K562 (cell line): ENCODE measurements around the gene SP6. TPM values are rescaled to one million over a fixed set of nuclear protein-coding genes. Genes with fewer than 3 reads are reported as not detected.

Source experiments
- ARID2 ChIP-seq: fragments of 450-650 bp; IDR thresholded peaks from 2 replicates; pipeline ENCODE4 v1.6.1; 2017; ENCODE audit warnings: antibody characterized with exemption, mild to moderate bottlenecking
- DMBX1 ChIP-seq: fragments of 250-450 bp; sonication (Bioruptor Pico); IDR thresholded peaks from 2 replicates; pipeline ENCODE4 v1.8.0; 2022; ENCODE audit warnings: inconsistent platforms, mild to moderate bottlenecking, moderate library complexity, borderline replicate concordance
- FOS ChIP-seq: IDR thresholded peaks from 3 replicates; pipeline ENCODE4 v1.6.1; 2011; ENCODE audit not compliant: insufficient read length; ENCODE audit errors: extremely low read depth
- FOXM1 ChIP-seq, 2 experiments: fragments of 450-650 bp in 1 of 2; sonication (generic) in 1 of 2; formaldehyde crosslinking in 1 of 2; IDR thresholded peaks; 2 replicates each; pipeline versions ENCODE4 v1.6.1 to v1.9.0; 2017 to 2022; ENCODE audit warnings: low read depth in 2 of 2, mild to moderate bottlenecking in 2 of 2, missing genetic modification reagents in 1 of 2, moderate library complexity in 1 of 2
- NCOA6 ChIP-seq: fragments of 450-650 bp; IDR thresholded peaks from 2 replicates; pipeline ENCODE4 v1.6.1; 2017; ENCODE audit warnings: mild to moderate bottlenecking
- PHF21A ChIP-seq: fragments of 450-650 bp; IDR thresholded peaks from 2 replicates; pipeline ENCODE4 v1.6.1; 2017; ENCODE audit warnings: low read depth, borderline replicate concordance
- PTRF ChIP-seq: fragments of 450-650 bp; IDR thresholded peaks from 2 replicates; pipeline ENCODE4 v1.6.1; 2016; ENCODE audit warnings: mild to moderate bottlenecking, missing genetic modification characterization, missing compliant biosample characterization
- RBBP5 ChIP-seq: fragments of 200-600 bp; sonication (generic); IDR thresholded peaks from 2 replicates; pipeline ENCODE4 v1.6.1; 2012; ENCODE audit warnings: borderline replicate concordance, mild to moderate bottlenecking, low read length, control low read depth, inconsistent platforms; ENCODE audit not compliant: insufficient read depth, poor library complexity, severe bottlenecking
- STAT5B ChIP-seq: fragments of 250-450 bp; sonication (Bioruptor Pico); IDR thresholded peaks from 2 replicates; pipeline ENCODE4 v1.8.0; 2021; ENCODE audit warnings: mild to moderate bottlenecking, inconsistent platforms
- TRIM24 ChIP-seq, 2 experiments: fragments of 450-650 bp; IDR thresholded peaks; 2 replicates each; pipeline ENCODE4 v1.6.1; 2016
- ZBTB17 ChIP-seq: fragments of 450-650 bp; formaldehyde crosslinking; IDR thresholded peaks from 2 replicates; pipeline ENCODE4 v1.4.0; 2020; ENCODE audit warnings: mild to moderate bottlenecking
- ZNF140 ChIP-seq: fragments of 250-450 bp; sonication (Bioruptor Pico); IDR thresholded peaks from 2 replicates; pipeline ENCODE4 v1.8.0; 2021; ENCODE audit warnings: moderate library complexity, mild to moderate bottlenecking, inconsistent platforms
- ZNF184 ChIP-seq: sonication (generic); formaldehyde crosslinking; IDR thresholded peaks from 2 replicates; pipeline ENCODE4 v1.5.0; 2020; ENCODE audit warnings: missing genetic modification reagents
- ZNF316 ChIP-seq: fragments of 450-650 bp; IDR thresholded peaks from 2 replicates; pipeline ENCODE4 v1.6.1; 2016
- ZNF384 ChIP-seq: IDR thresholded peaks from 2 replicates; pipeline ENCODE4 v1.6.1; 2012; ENCODE audit warnings: low read depth, low read length, improper control_type of control experiment
- polyA plus RNA-seq, 8 experiments: library from polyadenylated mRNA; depleted of rRNA in 4 of 8; stranded (reverse) in 5 of 8; unstranded in 3 of 8; fragments of >200 nt; fragmentation: Nextera tagmentation in 2 of 8; fragmentation: Illumina TruSeq in 1 of 8; extraction: Ambion mirVana in 2 of 8; extraction: Trizol in 1 of 8; gene quantifications; 2 replicates each; pipeline versions ENCODE4 v1.2.1 to v1.2.3, GENCODE V29; 2011 to 2014; ENCODE audit warnings: inconsistent platforms in 1 of 8, missing spikeins in 1 of 8
- total RNA-seq, 7 experiments: library from RNA; depleted of rRNA in 6 of 7; stranded (reverse); fragments of >200 nt in 6 of 7; fragmentation: Illumina TruSeq in 2 of 7; extraction: Trizol in 2 of 7; gene quantifications; 2 replicates each; pipeline versions ENCODE4 v1.2.1 to v1.2.3, GENCODE V29; 2011 to 2021; ENCODE audit warnings: low replicate concordance in 1 of 7
- TF ChIP-seq, protein P1 (sequence below): sonication (generic); formaldehyde crosslinking; IDR thresholded peaks from 2 replicates; pipeline ENCODE4 v1.8.0; 2022; ENCODE audit warnings: missing genetic modification reagents, mild to moderate bottlenecking, borderline replicate concordance
- TF ChIP-seq, protein P2 (sequence below): sonication (generic); formaldehyde crosslinking; IDR thresholded peaks from 2 replicates; pipeline ENCODE4 v1.8.1; 2023; ENCODE audit warnings: mild to moderate bottlenecking, missing genetic modification reagents

The SP6 gene
- total and polyA plus RNA-seq, 9 of the 15 experiments (the other 6 are each of a cell fraction or from before 2014, with no cell fraction given), result 0.11 to 7.9 (median 2.2) TPM

DNA sequence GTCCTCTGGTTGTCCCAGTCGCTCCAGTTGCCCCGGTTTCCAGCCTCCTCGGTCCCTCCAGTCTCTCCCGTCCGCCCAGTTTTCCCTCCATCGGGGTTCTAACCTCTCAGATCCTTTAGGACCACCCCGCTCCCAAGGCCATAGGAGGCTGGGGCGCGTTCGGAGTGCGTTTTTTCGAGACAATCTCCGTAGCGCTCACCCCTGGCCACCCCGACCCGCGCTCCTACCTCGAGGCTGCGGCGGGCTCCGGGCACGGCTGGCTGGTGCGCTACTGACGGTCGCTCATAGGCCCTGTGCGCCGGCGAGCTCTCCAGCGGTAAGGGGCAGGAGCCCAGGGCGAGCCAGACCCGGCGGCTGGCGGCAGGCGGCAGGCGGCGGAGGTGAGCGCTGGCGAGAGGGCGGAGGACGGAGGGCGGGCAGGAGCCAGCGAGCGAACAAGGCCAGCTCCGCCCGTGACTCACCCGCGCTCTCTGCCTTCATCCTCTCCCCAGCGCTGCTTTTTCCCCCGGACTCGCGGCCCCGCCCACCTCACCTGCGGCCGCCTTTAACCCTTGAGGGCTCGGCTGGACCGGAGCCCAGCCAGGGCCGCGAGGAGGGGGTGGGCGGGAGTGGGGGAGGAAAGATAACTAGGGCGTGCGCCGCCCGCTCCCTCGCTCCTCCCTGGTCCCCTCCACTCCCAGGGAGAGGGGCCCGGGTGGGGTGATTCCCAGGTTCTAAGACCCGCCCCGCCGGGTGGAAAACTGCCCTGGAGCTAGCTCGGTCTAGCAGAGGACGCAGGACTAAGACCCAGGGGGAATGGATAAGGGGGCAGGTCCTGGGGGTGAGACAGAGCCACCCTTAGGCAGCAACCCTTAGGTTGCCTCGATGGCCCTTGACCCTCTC lies at the start of gene SP6 (continued):
- TF ChIP-seq, protein P1, sequence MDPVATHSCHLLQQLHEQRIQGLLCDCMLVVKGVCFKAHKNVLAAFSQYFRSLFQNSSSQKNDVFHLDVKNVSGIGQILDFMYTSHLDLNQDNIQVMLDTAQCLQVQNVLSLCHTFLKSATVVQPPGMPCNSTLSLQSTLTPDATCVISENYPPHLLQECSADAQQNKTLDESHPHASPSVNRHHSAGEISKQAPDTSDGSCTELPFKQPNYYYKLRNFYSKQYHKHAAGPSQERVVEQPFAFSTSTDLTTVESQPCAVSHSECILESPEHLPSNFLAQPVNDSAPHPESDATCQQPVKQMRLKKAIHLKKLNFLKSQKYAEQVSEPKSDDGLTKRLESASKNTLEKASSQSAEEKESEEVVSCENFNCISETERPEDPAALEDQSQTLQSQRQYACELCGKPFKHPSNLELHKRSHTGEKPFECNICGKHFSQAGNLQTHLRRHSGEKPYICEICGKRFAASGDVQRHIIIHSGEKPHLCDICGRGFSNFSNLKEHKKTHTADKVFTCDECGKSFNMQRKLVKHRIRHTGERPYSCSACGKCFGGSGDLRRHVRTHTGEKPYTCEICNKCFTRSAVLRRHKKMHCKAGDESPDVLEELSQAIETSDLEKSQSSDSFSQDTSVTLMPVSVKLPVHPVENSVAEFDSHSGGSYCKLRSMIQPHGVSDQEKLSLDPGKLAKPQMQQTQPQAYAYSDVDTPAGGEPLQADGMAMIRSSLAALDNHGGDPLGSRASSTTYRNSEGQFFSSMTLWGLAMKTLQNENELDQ (CRISPR knock-in tag), result no peak
- TF ChIP-seq PTRF (tag), result no peak
- TF ChIP-seq STAT5B (CRISPR knock-in tag), result no peak
- TF ChIP-seq ZNF184 (CRISPR knock-in tag), result no peak
- TF ChIP-seq NCOA6, result no peak
- TF ChIP-seq FOXM1 (IDR thresholded peaks at IDR 0.05; ENCODE audit: low read depth), result no peak
- TF ChIP-seq FOXM1 (CRISPR knock-in tag; IDR thresholded peaks at IDR 0.05; ENCODE audit: low read depth), result no peak
- no peak for TF ChIP-seq ARID2
- TF ChIP-seq ZNF384, result no peak
- TF ChIP-seq ZNF316, result no peak
- no peak for TF ChIP-seq FOS
- peak; percentile 48 for TF ChIP-seq RBBP5
- peak; percentile 25; the same call in 1 of the 2 replicates for TF ChIP-seq DMBX1 (CRISPR knock-in tag)
- no peak for TF ChIP-seq PHF21A
- no peak for TF ChIP-seq ZNF140
- TF ChIP-seq, protein P2, sequence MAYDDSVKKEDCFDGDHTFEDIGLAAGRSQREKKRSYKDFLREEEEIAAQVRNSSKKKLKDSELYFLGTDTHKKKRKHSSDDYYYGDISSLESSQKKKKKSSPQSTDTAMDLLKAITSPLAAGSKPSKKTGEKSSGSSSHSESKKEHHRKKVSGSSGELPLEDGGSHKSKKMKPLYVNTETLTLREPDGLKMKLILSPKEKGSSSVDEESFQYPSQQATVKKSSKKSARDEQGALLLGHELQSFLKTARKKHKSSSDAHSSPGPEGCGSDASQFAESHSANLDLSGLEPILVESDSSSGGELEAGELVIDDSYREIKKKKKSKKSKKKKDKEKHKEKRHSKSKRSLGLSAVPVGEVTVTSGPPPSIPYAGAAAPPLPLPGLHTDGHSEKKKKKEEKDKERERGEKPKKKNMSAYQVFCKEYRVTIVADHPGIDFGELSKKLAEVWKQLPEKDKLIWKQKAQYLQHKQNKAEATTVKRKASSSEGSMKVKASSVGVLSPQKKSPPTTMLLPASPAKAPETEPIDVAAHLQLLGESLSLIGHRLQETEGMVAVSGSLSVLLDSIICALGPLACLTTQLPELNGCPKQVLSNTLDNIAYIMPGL (CRISPR knock-in tag), result no peak
- TF ChIP-seq ZBTB17 (CRISPR knock-in tag), result no peak
- TF ChIP-seq TRIM24 (IDR thresholded peaks at IDR 0.05), result no peak
